GM10266 (cell line): ENCODE results near the gene SGK2.

Experiments
- DNase-seq: peaks from one replicate; pipeline ENCODE4 v3.0.0; 2012; ENCODE audit errors: extremely low spot score
- TF ChIP-seq, protein P1 (sequence below): IDR thresholded peaks from 2 replicates; pipeline ENCODE4 v1.5.1; 2012; ENCODE audit warnings: mild to moderate bottlenecking, low read depth; ENCODE audit not compliant: control insufficient read depth, insufficient read depth; ENCODE audit errors: missing control alignments

Gene SGK2

DNA sequence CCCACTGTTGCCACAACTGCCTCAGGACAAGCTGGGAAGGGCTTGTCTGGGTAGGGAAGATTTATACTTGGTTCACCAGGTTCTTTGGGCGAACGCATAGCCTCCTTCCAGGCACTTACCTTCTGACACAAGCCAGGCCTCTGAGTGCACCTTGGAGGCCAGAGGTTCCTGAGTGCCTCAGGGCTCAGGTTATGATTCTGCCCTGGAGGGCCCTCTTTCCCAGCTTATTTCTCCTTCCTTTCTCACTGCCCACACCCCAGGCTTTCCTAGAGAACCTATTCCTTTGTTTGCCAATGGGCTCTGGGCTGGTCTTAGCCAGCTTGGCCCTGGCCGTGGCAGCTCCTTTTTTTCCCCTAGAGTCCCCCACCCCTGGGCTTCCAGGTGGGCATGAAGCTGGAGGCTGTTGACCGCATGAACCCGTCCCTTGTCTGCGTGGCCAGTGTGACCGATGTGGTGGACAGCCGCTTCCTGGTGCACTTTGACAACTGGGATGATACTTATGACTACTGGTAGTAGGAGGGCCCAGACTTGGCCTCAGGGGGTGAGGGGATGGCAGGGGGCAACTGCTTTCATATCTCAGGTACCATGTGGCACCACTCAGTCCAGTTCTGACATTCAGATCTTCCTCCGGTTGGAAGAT is 26.3 kb upstream of the SGK2 start:
- DNase-seq, result no peak
- TF ChIP-seq, protein P1, sequence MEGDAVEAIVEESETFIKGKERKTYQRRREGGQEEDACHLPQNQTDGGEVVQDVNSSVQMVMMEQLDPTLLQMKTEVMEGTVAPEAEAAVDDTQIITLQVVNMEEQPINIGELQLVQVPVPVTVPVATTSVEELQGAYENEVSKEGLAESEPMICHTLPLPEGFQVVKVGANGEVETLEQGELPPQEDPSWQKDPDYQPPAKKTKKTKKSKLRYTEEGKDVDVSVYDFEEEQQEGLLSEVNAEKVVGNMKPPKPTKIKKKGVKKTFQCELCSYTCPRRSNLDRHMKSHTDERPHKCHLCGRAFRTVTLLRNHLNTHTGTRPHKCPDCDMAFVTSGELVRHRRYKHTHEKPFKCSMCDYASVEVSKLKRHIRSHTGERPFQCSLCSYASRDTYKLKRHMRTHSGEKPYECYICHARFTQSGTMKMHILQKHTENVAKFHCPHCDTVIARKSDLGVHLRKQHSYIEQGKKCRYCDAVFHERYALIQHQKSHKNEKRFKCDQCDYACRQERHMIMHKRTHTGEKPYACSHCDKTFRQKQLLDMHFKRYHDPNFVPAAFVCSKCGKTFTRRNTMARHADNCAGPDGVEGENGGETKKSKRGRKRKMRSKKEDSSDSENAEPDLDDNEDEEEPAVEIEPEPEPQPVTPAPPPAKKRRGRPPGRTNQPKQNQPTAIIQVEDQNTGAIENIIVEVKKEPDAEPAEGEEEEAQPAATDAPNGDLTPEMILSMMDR, result no peak

DNA sequence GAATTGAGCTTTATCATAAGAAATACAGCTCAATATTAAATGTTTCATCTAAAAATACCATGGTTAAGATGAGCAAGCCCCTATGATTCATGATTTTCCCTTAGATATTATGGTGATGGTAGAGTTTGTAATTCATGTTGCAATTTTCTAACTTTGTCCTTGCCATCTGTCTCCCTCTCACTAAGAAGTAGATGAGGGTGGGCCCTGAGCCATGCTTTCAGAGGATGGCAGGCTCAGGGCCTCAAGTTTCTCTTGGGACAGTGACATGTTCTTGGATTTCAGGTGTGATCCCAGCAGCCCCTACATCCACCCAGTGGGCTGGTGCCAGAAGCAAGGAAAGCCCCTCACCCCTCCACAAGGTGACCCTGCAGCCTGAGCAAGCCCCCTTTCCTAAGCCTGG is 25.8 kb upstream of the SGK2 start:
- DNase-seq, result no peak
- TF ChIP-seq, protein P1, result no peak

DNA sequence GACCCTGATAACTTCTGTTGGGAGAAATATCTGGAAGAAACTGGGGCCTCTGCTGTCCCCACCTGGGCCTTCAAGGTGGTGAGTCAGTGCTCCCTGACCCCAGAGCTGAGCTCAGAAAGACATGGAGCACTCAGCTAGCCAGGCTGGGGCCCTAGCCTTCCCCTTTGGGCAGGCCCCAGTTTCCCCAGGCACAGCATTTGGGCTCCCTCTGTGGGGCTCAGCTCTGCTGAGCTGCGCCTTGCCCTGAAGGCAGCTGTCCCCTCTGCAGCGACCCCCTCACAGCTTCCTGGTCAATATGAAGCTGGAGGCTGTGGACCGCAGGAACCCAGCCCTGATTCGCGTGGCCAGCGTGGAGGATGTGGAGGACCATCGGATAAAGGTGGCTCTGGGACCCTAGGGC is 24.8 kb upstream of the SGK2 start:
- DNase-seq, result no peak
- TF ChIP-seq, protein P1, result no peak

DNA sequence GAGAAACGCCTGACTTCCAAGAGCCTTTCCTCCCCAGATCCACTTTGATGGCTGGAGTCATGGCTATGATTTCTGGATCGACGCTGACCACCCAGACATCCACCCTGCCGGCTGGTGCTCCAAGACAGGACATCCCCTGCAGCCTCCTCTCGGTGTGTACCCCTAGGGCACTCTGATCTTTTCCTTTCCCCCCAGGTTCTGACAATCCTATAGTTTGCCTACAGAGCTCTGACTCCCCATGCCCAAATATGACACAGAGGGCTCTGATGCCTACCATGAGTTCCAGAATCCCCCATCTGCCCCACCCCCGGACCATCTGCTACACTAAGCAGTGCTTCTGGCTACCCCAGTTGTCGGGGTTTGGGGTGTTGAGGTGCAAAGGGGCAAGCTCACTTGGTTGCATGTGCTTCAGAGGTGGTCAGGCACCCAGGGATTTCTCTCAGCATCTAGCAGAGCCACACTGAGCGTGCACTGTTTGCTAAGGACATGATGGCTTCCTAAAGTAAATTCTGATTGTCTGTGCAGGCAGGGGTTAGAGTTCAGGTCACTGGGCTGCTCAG is 24.0 kb upstream of the SGK2 start:
- TF ChIP-seq, protein P1, result no peak
- no peak for DNase-seq

DNA sequence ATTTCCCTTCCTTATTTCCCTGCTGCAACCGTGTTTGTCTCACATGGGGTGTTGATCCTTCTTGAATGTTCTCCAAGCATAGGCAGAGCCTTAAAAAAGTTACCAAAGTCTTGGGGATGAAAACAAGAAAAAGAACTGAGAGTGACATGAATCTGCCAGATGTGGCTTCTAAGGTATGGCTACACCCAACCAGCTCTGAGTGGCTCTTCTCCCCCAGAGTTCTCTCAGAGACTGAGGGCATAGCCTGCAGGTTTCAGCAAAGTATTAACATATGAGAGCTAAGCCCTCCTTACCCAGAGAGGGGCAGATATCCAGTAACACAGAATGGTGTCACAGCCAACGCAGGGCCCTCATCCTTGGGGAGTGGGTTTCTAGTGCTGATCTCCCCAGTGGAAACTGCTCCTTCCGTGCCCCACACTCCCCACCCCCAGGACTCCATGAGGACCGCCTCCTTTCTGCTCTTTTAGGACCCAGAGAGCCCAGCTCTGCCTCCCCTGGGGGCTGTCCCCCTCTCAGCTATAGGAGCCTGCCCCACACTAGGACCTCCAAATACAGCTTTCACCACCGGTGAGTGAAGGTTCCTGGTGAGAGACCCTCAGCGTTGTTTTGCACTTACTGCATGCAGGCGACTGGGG is 23.3 kb upstream of the SGK2 start:
- TF ChIP-seq, protein P1, result no peak
- DNase-seq, result no peak

DNA sequence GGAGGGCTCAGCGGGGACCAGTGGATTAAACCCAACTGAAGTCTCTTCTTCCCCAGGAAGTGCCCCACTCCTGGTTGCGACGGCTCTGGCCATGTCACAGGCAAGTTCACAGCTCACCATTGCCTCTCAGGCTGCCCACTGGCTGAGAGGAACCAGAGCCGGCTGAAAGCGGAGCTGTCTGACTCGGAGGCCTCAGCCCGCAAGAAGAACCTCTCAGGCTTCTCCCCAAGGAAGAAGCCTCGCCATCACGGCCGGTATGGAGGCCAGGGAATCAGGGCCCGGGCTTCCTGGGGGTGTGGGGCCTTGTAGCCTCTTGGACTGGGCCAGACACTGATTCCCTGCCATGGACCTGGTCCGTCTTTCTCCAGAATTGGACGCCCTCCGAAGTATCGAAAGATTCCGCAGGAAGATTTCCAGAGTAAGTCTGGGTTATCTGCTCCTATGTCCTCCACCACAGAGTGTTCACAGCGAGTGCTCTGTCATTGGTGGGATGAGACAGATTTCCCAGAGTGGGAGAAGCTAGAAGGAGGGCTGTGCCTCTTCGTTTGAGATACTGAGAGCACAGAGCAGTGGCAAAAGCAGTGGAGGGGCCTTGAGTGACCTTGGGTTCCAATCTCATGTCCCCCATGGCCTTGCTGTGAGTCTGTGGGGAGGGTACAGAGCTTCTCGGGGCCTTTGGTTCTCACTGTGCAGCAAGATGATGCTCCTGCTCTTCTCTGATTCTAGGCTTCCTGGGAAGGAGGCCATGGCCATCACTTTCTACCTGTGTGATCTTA is 22.6 kb upstream of the SGK2 start:
- TF ChIP-seq, protein P1, result no peak
- DNase-seq, result no peak
